ENCODE data around the gene NAV2. TPM values are rescaled to one million over a fixed set of nuclear protein-coding genes. Genes with fewer than 3 reads are reported as not detected.

The NAV2 gene
- total and polyA plus RNA-seq, 4 experiments from 2014 or later: 1.1 to 6.2 (median 4.2) TPM; not detected in 1

- peaks cover 2 to 4% of the 10 kb centered on the region in 2 donors for H3K27me3 Mint-ChIP-seq
- CTCF ChIA-PET (ENCODE audit: partially characterized antibody): no interaction called here
- DNase-seq: no peak
- Histone ChIP-seq H3K9me3 (ENCODE audit: control insufficient read depth in 1 of 2, low read length in 2 of 2) (no peaks in the 10 kb centered on the region), H3K36me3 (ENCODE audit: insufficient read depth, low read length) (no peaks in the 10 kb centered on the region), H3K27me3 (ENCODE audit: insufficient read depth, low read length) (no peaks in the 10 kb centered on the region), H3K4me3 (ENCODE audit: low read length in 2 of 2) (no peak overlapping the region), H3K4me1 (ENCODE audit: insufficient read depth, low read length) (no peaks in the 10 kb centered on the region), H3K27ac (ENCODE audit: low read depth, low read length) (no peak overlapping the region)
- no peaks in the 10 kb centered on the region for H3K9me3 Mint-ChIP-seq
- H3K36me3 Mint-ChIP-seq: no peaks in the 10 kb centered on the region
- H3K4me1 Mint-ChIP-seq: no peaks in the 10 kb centered on the region
- POLR2A ChIA-PET (ENCODE audit: partially characterized antibody): no interaction called here
- no peak overlapping the region for H3K4me3 Mint-ChIP-seq
- H3K27ac Mint-ChIP-seq: peak overlapping the region in 1 of 7 donors; percentile 49
- intact Hi-C loops (cut with micrococcal nuclease): no loop called here
Observed at GRCh38 chr11:19912958-19913892, 200.6 kb downstream of the NAV2 start.

- no peaks in the 10 kb centered on the region for H3K4me1 Mint-ChIP-seq
- Histone ChIP-seq H3K27ac (ENCODE audit: low read depth, low read length) (no peak overlapping the region), H3K27me3 (ENCODE audit: insufficient read depth, low read length) (no peaks in the 10 kb centered on the region), H3K4me3 (ENCODE audit: low read length in 2 of 2) (no peak overlapping the region), H3K4me1 (ENCODE audit: insufficient read depth, low read length) (no peaks in the 10 kb centered on the region), H3K9me3 (ENCODE audit: control insufficient read depth in 1 of 2, low read length in 2 of 2) (no peaks in the 10 kb centered on the region), H3K36me3 (ENCODE audit: insufficient read depth, low read length) (no peaks in the 10 kb centered on the region)
- H3K4me3 Mint-ChIP-seq: no peak overlapping the region
- H3K27me3 Mint-ChIP-seq: peaks cover 2 to 4% of the 10 kb centered on the region in 2 donors
- ChIA-PET POLR2A (ENCODE audit: partially characterized antibody) (no interaction called here), CTCF (ENCODE audit: partially characterized antibody) (no interaction called here)
- DNase-seq: no peak
- intact Hi-C loops (cut with micrococcal nuclease): no loop called here
- no peaks in the 10 kb centered on the region for H3K9me3 Mint-ChIP-seq
- no peak overlapping the region for H3K27ac Mint-ChIP-seq
- H3K36me3 Mint-ChIP-seq: no peaks in the 10 kb centered on the region
Observed at GRCh38 chr11:19913893-19914249, 201.2 kb downstream of the NAV2 start.

GRCh38 chr11:19915808-19916207 lies 203.2 kb downstream of the NAV2 start:
- ChIA-PET CTCF (ENCODE audit: partially characterized antibody) (no interaction called here), POLR2A (ENCODE audit: partially characterized antibody) (no interaction called here)
- intact Hi-C loops (cut with micrococcal nuclease): no loop called here
- Histone ChIP-seq H3K9me3 (ENCODE audit: control insufficient read depth in 1 of 2, low read length in 2 of 2) (no peaks in the 10 kb centered on the region), H3K27me3 (ENCODE audit: insufficient read depth, low read length) (no peaks in the 10 kb centered on the region), H3K4me1 (ENCODE audit: insufficient read depth, low read length) (no peaks in the 10 kb centered on the region), H3K4me3 (ENCODE audit: low read length in 2 of 2) (no peak overlapping the region), H3K36me3 (ENCODE audit: insufficient read depth, low read length) (no peaks in the 10 kb centered on the region), H3K27ac (ENCODE audit: low read depth, low read length) (no peak overlapping the region)
- H3K4me3 Mint-ChIP-seq: no peak overlapping the region
- no peak overlapping the region for H3K27ac Mint-ChIP-seq
- H3K36me3 Mint-ChIP-seq: no peaks in the 10 kb centered on the region
- H3K9me3 Mint-ChIP-seq: no peaks in the 10 kb centered on the region
- H3K4me1 Mint-ChIP-seq: no peaks in the 10 kb centered on the region
- H3K27me3 Mint-ChIP-seq: peaks cover 2 to 6% of the 10 kb centered on the region in 2 donors
- no peak for DNase-seq

- Mint-ChIP-seq H3K27me3 (peaks cover 2 to 6% of the 10 kb centered on the region in 2 donors), H3K27ac (no peak overlapping the region), H3K4me3 (no peak overlapping the region), H3K36me3 (no peaks in the 10 kb centered on the region), H3K9me3 (no peaks in the 10 kb centered on the region), H3K4me1 (no peaks in the 10 kb centered on the region)
- H3K27me3 ChIP-seq (ENCODE audit: insufficient read depth, low read length): no peaks in the 10 kb centered on the region
- H3K27ac ChIP-seq (ENCODE audit: low read depth, low read length): no peak overlapping the region
- ChIA-PET CTCF (ENCODE audit: partially characterized antibody) (interaction anchor here (1.9 kb wide), 1 partner anchor 11 kb away, joined by 6 read pairs; no protein-coding TSS in a partner anchor), POLR2A (ENCODE audit: partially characterized antibody) (no interaction called here)
- intact Hi-C loops (cut with micrococcal nuclease): no loop called here
- no peaks in the 10 kb centered on the region for H3K4me1 ChIP-seq (ENCODE audit: insufficient read depth, low read length)
- no peak overlapping the region for H3K4me3 ChIP-seq (ENCODE audit: low read length in 2 of 2)
- no peaks in the 10 kb centered on the region for H3K9me3 ChIP-seq (ENCODE audit: control insufficient read depth in 1 of 2, low read length in 2 of 2)
- no peaks in the 10 kb centered on the region for H3K36me3 ChIP-seq (ENCODE audit: insufficient read depth, low read length)
- no peak for DNase-seq
Observed at GRCh38 chr11:19917069-19917468, 204.4 kb downstream of the NAV2 start.

GRCh38 chr11:19918302-19919049 lies 205.8 kb downstream of the NAV2 start:
- DNase-seq: no peak
- ChIA-PET CTCF (ENCODE audit: partially characterized antibody) (interaction anchor here (1.9 kb wide), 1 partner anchor 9 kb away, joined by 6 read pairs; no protein-coding TSS in a partner anchor), POLR2A (ENCODE audit: partially characterized antibody) (no interaction called here)
- H3K9me3 Mint-ChIP-seq: no peaks in the 10 kb centered on the region
- H3K4me3 Mint-ChIP-seq: no peak overlapping the region
- Histone ChIP-seq H3K27ac (ENCODE audit: low read depth, low read length) (no peak overlapping the region), H3K36me3 (ENCODE audit: insufficient read depth, low read length) (no peaks in the 10 kb centered on the region), H3K4me1 (ENCODE audit: insufficient read depth, low read length) (no peaks in the 10 kb centered on the region), H3K9me3 (ENCODE audit: control insufficient read depth in 1 of 2, low read length in 2 of 2) (no peaks in the 10 kb centered on the region), H3K27me3 (ENCODE audit: insufficient read depth, low read length) (no peaks in the 10 kb centered on the region), H3K4me3 (ENCODE audit: low read length in 2 of 2) (no peak overlapping the region)
- no peaks in the 10 kb centered on the region for H3K4me1 Mint-ChIP-seq
- H3K27ac Mint-ChIP-seq: no peak overlapping the region
- H3K36me3 Mint-ChIP-seq: no peaks in the 10 kb centered on the region
- intact Hi-C loops (cut with micrococcal nuclease): no loop called here
- peaks cover 2 to 8% of the 10 kb centered on the region in 2 donors for H3K27me3 Mint-ChIP-seq

- H3K27me3 Mint-ChIP-seq: peaks cover 2 to 8% of the 10 kb centered on the region in 2 donors
- Histone ChIP-seq H3K4me3 (ENCODE audit: low read length in 2 of 2) (peak overlapping the region in 1 of 2 donors; percentile 11), H3K27ac (ENCODE audit: low read depth, low read length) (no peak overlapping the region), H3K9me3 (ENCODE audit: control insufficient read depth in 1 of 2, low read length in 2 of 2) (no peaks in the 10 kb centered on the region), H3K4me1 (ENCODE audit: insufficient read depth, low read length) (no peaks in the 10 kb centered on the region), H3K27me3 (ENCODE audit: insufficient read depth, low read length) (no peaks in the 10 kb centered on the region), H3K36me3 (ENCODE audit: insufficient read depth, low read length) (no peaks in the 10 kb centered on the region)
- H3K4me3 Mint-ChIP-seq: no peak overlapping the region
- ChIA-PET CTCF (ENCODE audit: partially characterized antibody) (interaction anchor here (1.9 kb wide), 1 partner anchor 9 kb away, joined by 6 read pairs; no protein-coding TSS in a partner anchor), POLR2A (ENCODE audit: partially characterized antibody) (no interaction called here)
- H3K9me3 Mint-ChIP-seq: no peaks in the 10 kb centered on the region
- no peak overlapping the region for H3K27ac Mint-ChIP-seq
- no peak for DNase-seq
- H3K36me3 Mint-ChIP-seq: no peaks in the 10 kb centered on the region
- no peaks in the 10 kb centered on the region for H3K4me1 Mint-ChIP-seq
- intact Hi-C loops (cut with micrococcal nuclease): no loop called here
Observed at GRCh38 chr11:19919050-19919561, 206.5 kb downstream of the NAV2 start.

GRCh38 chr11:19920982-19921381 lies 208.3 kb downstream of the NAV2 start:
- no peak overlapping the region for H3K4me3 Mint-ChIP-seq
- no peaks in the 10 kb centered on the region for H3K9me3 ChIP-seq (ENCODE audit: control insufficient read depth in 1 of 2, low read length in 2 of 2)
- H3K4me3 ChIP-seq (ENCODE audit: low read length in 2 of 2): no peak overlapping the region
- POLR2A ChIA-PET (ENCODE audit: partially characterized antibody): no interaction called here
- no peaks in the 10 kb centered on the region for H3K4me1 ChIP-seq (ENCODE audit: insufficient read depth, low read length)
- intact Hi-C loops (cut with micrococcal nuclease): no loop called here
- H3K27ac Mint-ChIP-seq: no peak overlapping the region
- DNase-seq: no peak
- H3K4me1 Mint-ChIP-seq: no peaks in the 10 kb centered on the region
- CTCF ChIA-PET (ENCODE audit: partially characterized antibody): interaction anchor here (0.8 to 1.0 kb wide), 2 partner anchors 17 to 18 kb away, joined by 3 read pairs; no protein-coding TSS in a partner anchor
- no peaks in the 10 kb centered on the region for H3K36me3 Mint-ChIP-seq
- peaks cover 2 to 5% of the 10 kb centered on the region in 2 donors for H3K27me3 Mint-ChIP-seq
- H3K36me3 ChIP-seq (ENCODE audit: insufficient read depth, low read length): no peaks in the 10 kb centered on the region
- H3K27ac ChIP-seq (ENCODE audit: low read depth, low read length): no peak overlapping the region
- no peaks in the 10 kb centered on the region for H3K27me3 ChIP-seq (ENCODE audit: insufficient read depth, low read length)
- no peaks in the 10 kb centered on the region for H3K9me3 Mint-ChIP-seq

Data from CD4-positive, alpha-beta memory T cell (primary cell).